Left lung (tissue), 10 donors: ENCODE data around the gene CAPN3. TPM values are rescaled to one million over a fixed set of nuclear protein-coding genes. Genes with fewer than 3 reads are reported as not detected.
A peak's percentile ranks its signal among the peaks of the same experiment; 100 is the strongest.

Experiments
- ATAC-seq: fragments of 200-7000 bp; cut with Tn5 transposase; one replicate; pipeline ENCODE4 v1.9.1; 2020; ENCODE audit warnings: moderate library complexity
- DNase-seq, 4 donors: peaks; one replicate each; pipeline ENCODE4 v3.0.0-alpha.2; 2013 to 2020
- H3K27ac ChIP-seq, 2 donors: fragments of 200-600 bp; sonication (generic) in 1 of 2; one replicate each; pipeline versions ENCODE4 v1.5.0 to v1.8.0; 2020 to 2021
- H3K27me3 ChIP-seq, 2 donors: fragments of 200-600 bp; sonication (generic) in 1 of 2; one replicate each; pipeline versions ENCODE4 v1.5.0 to v1.8.0; 2020 to 2021
- H3K36me3 ChIP-seq, 2 donors: fragments of 200-600 bp; sonication (generic) in 1 of 2; one replicate each; pipeline versions ENCODE4 v1.5.0 to v1.8.0; 2020 to 2021
- H3K4me1 ChIP-seq, 2 donors: fragments of 200-600 bp; one replicate each; pipeline ENCODE4 v1.8.0; 2021
- H3K4me3 ChIP-seq, 2 donors: fragments of 200-600 bp; sonication (generic) in 1 of 2; one replicate each; pipeline versions ENCODE4 v1.5.0 to v1.8.0; 2020 to 2021; ENCODE audit warnings: mild to moderate bottlenecking in 1 of 2
- H3K9me3 ChIP-seq, 2 donors: fragments of 200-600 bp; sonication (generic) in 1 of 2; one replicate each; pipeline versions ENCODE4 v1.5.0 to v1.8.0; 2020 to 2021
- CTCF ChIP-seq, 2 donors: fragments of 200-600 bp; sonication (generic) in 1 of 2; IDR thresholded peaks; one replicate each; pipeline versions ENCODE4 v1.5.0 to v1.8.0; 2021; ENCODE audit warnings: antibody characterized with exemption in 2 of 2
- intact Hi-C, 2 donors: fragments of 100-400 bp; cut with DNase I; formaldehyde crosslinking; loops; one replicate each; pipeline versions ENCODE4 v1.11.2 to v1.14.2; 2022
- polyA plus RNA-seq, 6 donors: library from polyadenylated mRNA; unstranded; fragments of 120-200 nt; gene quantifications; one replicate each; pipeline ENCODE4 v1.2.1, GENCODE V29; 2013; ENCODE audit not compliant: insufficient read length in 6 of 6
- total RNA-seq, 2 donors: library from RNA; stranded (reverse); fragmentation: NEBNext Ultra II Directional; extraction: Animal tissue kit (Norgen Biotek cat#: 25700); gene quantifications; one replicate each; pipeline ENCODE4 v1.2.1, GENCODE V29; 2021
- donor health status: DM: no; HTN: yes; CAD: no.
- donor health status: DM: no; HTN: no; CAD: no.

CAPN3 gene
- total and polyA plus RNA-seq, 8 donors, result 12.4 to 32.9 (median 17.4) TPM

- Histone ChIP-seq H3K36me3 (no peaks in the 10 kb centered on the region), H3K4me1 (peaks cover 0 to 37% of the 10 kb centered on the region in 2 donors), H3K4me3 (no peak overlapping the region), H3K9me3 (no peaks in the 10 kb centered on the region), H3K27ac (peak overlapping the region in 1 of 2 donors; percentile 64), H3K27me3 (no peaks in the 10 kb centered on the region)
- DNase-seq (no peak), ATAC-seq (no peak)
- intact Hi-C loops, result no loop called here
- no peak for TF ChIP-seq CTCF (IDR thresholded peaks at IDR 0.05)
Measured at GRCh38 chr15:42365921-42366550, 6.7 kb downstream of the CAPN3 start.

GRCh38 chr15:42367041-42367440, 7.7 kb downstream of the CAPN3 start:
- TF ChIP-seq CTCF (IDR thresholded peaks at IDR 0.05), result no peak
- peak in 1 of 4 donors; percentile 56 for DNase-seq
- peaks cover 0 to 37% of the 10 kb centered on the region in 2 donors for H3K4me1 ChIP-seq
- H3K36me3 ChIP-seq, result no peaks in the 10 kb centered on the region
- peak; percentile 92 for ATAC-seq
- no peaks in the 10 kb centered on the region for H3K9me3 ChIP-seq
- H3K4me3 ChIP-seq, result no peak overlapping the region
- H3K27ac ChIP-seq, result peak overlapping the region in 1 of 2 donors; percentile 64
- intact Hi-C loops, result no loop called here
- no peaks in the 10 kb centered on the region for H3K27me3 ChIP-seq

- DNase-seq, result no peak
- peak overlapping the region in 1 of 2 donors; percentile 64 for H3K27ac ChIP-seq
- intact Hi-C loops, result no loop called here
- peaks cover 0 to 6% of the 10 kb centered on the region in 2 donors for H3K36me3 ChIP-seq
- peaks cover 0 to 37% of the 10 kb centered on the region in 2 donors for H3K4me1 ChIP-seq
- no peaks in the 10 kb centered on the region for H3K27me3 ChIP-seq
- no peaks in the 10 kb centered on the region for H3K9me3 ChIP-seq
- H3K4me3 ChIP-seq, result no peak overlapping the region
- no peak for TF ChIP-seq CTCF (IDR thresholded peaks at IDR 0.05)
- ATAC-seq, result no peak
Measured at GRCh38 chr15:42368096-42368495, 8.8 kb downstream of the CAPN3 start.

- intact Hi-C loops, result no loop called here
- H3K4me3 ChIP-seq, result no peak overlapping the region
Measured at GRCh38 chr15:42371096-42371495, 11.8 kb downstream of the CAPN3 start.

GRCh38 chr15:42373274-42373673, 14.0 kb downstream of the CAPN3 start:
- no peak overlapping the region for H3K4me3 ChIP-seq
- H3K4me1 ChIP-seq, result peaks cover 2 to 6% of the 10 kb centered on the region in 2 donors
- no peaks in the 10 kb centered on the region for H3K27me3 ChIP-seq
- DNase-seq (no peak), ATAC-seq (no peak)
- no peak for TF ChIP-seq CTCF (IDR thresholded peaks at IDR 0.05)
- H3K27ac ChIP-seq, result no peak overlapping the region
- peaks cover 0 to 6% of the 10 kb centered on the region in 2 donors for H3K36me3 ChIP-seq
- intact Hi-C loops, result no loop called here
- H3K9me3 ChIP-seq, result peaks cover 0 to 5% of the 10 kb centered on the region in 2 donors

More at GRCh38 chr15:42371096-42371495, 11.8 kb downstream of the CAPN3 start:
- H3K9me3 ChIP-seq, result no peaks in the 10 kb centered on the region
- DNase-seq (no peak), ATAC-seq (no peak)
- H3K27me3 ChIP-seq, result no peaks in the 10 kb centered on the region
- peaks cover 2 to 27% of the 10 kb centered on the region in 2 donors for H3K4me1 ChIP-seq
- TF ChIP-seq CTCF (IDR thresholded peaks at IDR 0.05), result no peak
- H3K27ac ChIP-seq, result no peak overlapping the region
- peaks cover 0 to 6% of the 10 kb centered on the region in 2 donors for H3K36me3 ChIP-seq
